GM21367 (cell line): ENCODE data around the gene PSMA3.
A peak's percentile ranks its signal among the peaks of the same experiment; 100 is the strongest.
"Not testable (repeated sequence)": the region's sequence is repeated elsewhere in the genome, so short reads cannot be mapped to it uniquely, and the experiment has no call there.

ENCODE experiments used
- ATAC-seq: cut with Tn5 transposase; IDR thresholded peaks from one replicate; pipeline ENCODE4 v1.9.1; 2021; ENCODE audit not compliant: unreplicated experiment

The PSMA3 gene

GRCh38 chr14:58244556-58245387 is at the start of gene PSMA3:
TSS of gene PSMA3 (plus strand) at chr14:58244843. CDS start at chr14:58244921, 78 bp downstream.
- ATAC-seq = peak; percentile 87

- ATAC-seq = no peak
These were observed 48.4 kb upstream of the PSMA3 start for GRCh38 chr14:58196198-58196597.

- ATAC-seq = no peak
These were observed 46.6 kb upstream of the PSMA3 start for GRCh38 chr14:58198086-58198485.

GRCh38 chr14:58199726-58200479 is 44.7 kb upstream of the PSMA3 start, which contains the start of gene ACTR10:
TSS of gene ACTR10 (plus strand) at chr14:58200149. CDS start at chr14:58200218, 69 bp downstream.
- ATAC-seq = peak; percentile 91

- ATAC-seq = peak; percentile 5
These were observed 44.2 kb upstream of the PSMA3 start for GRCh38 chr14:58200480-58200841.

- no peak for ATAC-seq
These were observed 43.8 kb upstream of the PSMA3 start for GRCh38 chr14:58200846-58201245.

GRCh38 chr14:58213176-58213575 is 31.5 kb upstream of the PSMA3 start:
- no peak for ATAC-seq

GRCh38 chr14:58215191-58215914 is 29.3 kb upstream of the PSMA3 start:
- no peak for ATAC-seq

- ATAC-seq = no peak
These were observed 28.1 kb upstream of the PSMA3 start for GRCh38 chr14:58216544-58216943.

- ATAC-seq = no peak
These were observed 17.4 kb upstream of the PSMA3 start for GRCh38 chr14:58227096-58227819.

- no peak for ATAC-seq
These were observed 6.1 kb upstream of the PSMA3 start for GRCh38 chr14:58238252-58239243.

GRCh38 chr14:58239244-58240195 is 5.1 kb upstream of the PSMA3 start:
- no peak for ATAC-seq

- ATAC-seq = peak; percentile 33
These were observed 670 bp upstream of the PSMA3 start for GRCh38 chr14:58243790-58244555.

- no peak for ATAC-seq
These were observed 919 bp downstream of the PSMA3 start for GRCh38 chr14:58245562-58245961.

- ATAC-seq = no peak
These were observed 5.0 kb downstream of the PSMA3 start for GRCh38 chr14:58249611-58250010.

- ATAC-seq = no peak
These were observed 13.5 kb downstream of the PSMA3 start for GRCh38 chr14:58258156-58258555.

GRCh38 chr14:58262005-58262404 is 17.4 kb downstream of the PSMA3 start:
- not testable (repeated sequence) for ATAC-seq

- no peak for ATAC-seq
These were observed 20.8 kb downstream of the PSMA3 start for GRCh38 chr14:58265401-58265800.
